Trophoblast cell (in vitro differentiated cells and primary cell): ENCODE measurements around the gene MXD3.
A peak's percentile ranks its signal among the peaks of the same experiment; 100 is the strongest.

Experiments
- DNase-seq, 2 donors: peaks; one replicate each; pipeline ENCODE4 v3.0.0-alpha.2; 2016
- H2AFZ ChIP-seq: 2 replicates; pipeline ENCODE4 v1.6.1; 2013; ENCODE audit warnings: low read length, moderate library complexity, mild to moderate bottlenecking; ENCODE audit not compliant: insufficient read depth, poor library complexity
- H2AK5ac ChIP-seq: 2 replicates; pipeline ENCODE4 v1.6.1; 2013; ENCODE audit warnings: mild to moderate bottlenecking, low read length
- H2BK120ac ChIP-seq: 2 replicates; pipeline ENCODE4 v1.6.1; 2013; ENCODE audit warnings: low read length, mild to moderate bottlenecking, moderate library complexity; ENCODE audit not compliant: insufficient read depth, poor library complexity
- H2BK12ac ChIP-seq: 2 replicates; pipeline ENCODE4 v1.6.1; 2013; ENCODE audit warnings: mild to moderate bottlenecking, low read length, moderate library complexity
- H2BK5ac ChIP-seq: 2 replicates; pipeline ENCODE4 v1.6.1; 2013; ENCODE audit warnings: low read length, low read depth, moderate library complexity, mild to moderate bottlenecking; ENCODE audit not compliant: poor library complexity
- H3K14ac ChIP-seq: 2 replicates; pipeline ENCODE4 v1.6.1; 2013; ENCODE audit warnings: mild to moderate bottlenecking, low read length
- H3K18ac ChIP-seq: 2 replicates; pipeline ENCODE4 v1.6.1; 2013; ENCODE audit warnings: mild to moderate bottlenecking, low read length
- H3K23ac ChIP-seq: 2 replicates; pipeline ENCODE4 v1.6.1; 2013; ENCODE audit warnings: low read length
- H3K27ac ChIP-seq: 2 replicates; pipeline ENCODE4 v1.5.1; 2013; ENCODE audit warnings: low read depth, mild to moderate bottlenecking, inconsistent platforms, low read length, moderate library complexity
- H3K27me3 ChIP-seq: 2 replicates; pipeline ENCODE4 v1.6.1; 2013; ENCODE audit warnings: inconsistent platforms, mild to moderate bottlenecking, low read length, moderate library complexity; ENCODE audit not compliant: insufficient read depth
- H3K36me3 ChIP-seq, 2 experiments: 1 replicate in 1 of 2; 2 replicates in 1 of 2; pipeline ENCODE4 v1.6.1; 2013; ENCODE audit warnings: low read length in 2 of 2, mild to moderate bottlenecking in 2 of 2, moderate library complexity in 1 of 2; ENCODE audit not compliant: insufficient read depth in 2 of 2, control insufficient read depth in 1 of 2
- H3K4ac ChIP-seq: 2 replicates; pipeline ENCODE4 v1.6.1; 2013; ENCODE audit warnings: low read depth, mild to moderate bottlenecking, low read length, moderate library complexity
- H3K4me1 ChIP-seq, 2 experiments: 1 replicate in 1 of 2; 2 replicates in 1 of 2; pipeline ENCODE4 v1.6.1; 2013; ENCODE audit warnings: low read length in 2 of 2, mild to moderate bottlenecking in 2 of 2, moderate library complexity in 1 of 2; ENCODE audit not compliant: insufficient read depth in 2 of 2, control insufficient read depth in 1 of 2
- H3K4me2 ChIP-seq: 2 replicates; pipeline ENCODE4 v1.6.1; 2013; ENCODE audit warnings: inconsistent platforms, mild to moderate bottlenecking, low read length, moderate library complexity
- H3K4me3 ChIP-seq: 2 replicates; pipeline ENCODE4 v1.5.1; 2013; ENCODE audit warnings: mild to moderate bottlenecking, low read depth, low read length, inconsistent platforms
- H3K79me1 ChIP-seq: one replicate; pipeline ENCODE4 v1.6.1; 2013; ENCODE audit warnings: low read length
- H3K79me2 ChIP-seq: 2 replicates; pipeline ENCODE4 v1.6.1; 2013; ENCODE audit warnings: low read length, mild to moderate bottlenecking; ENCODE audit not compliant: control insufficient read depth, insufficient read depth, poor library complexity
- H3K9ac ChIP-seq: 2 replicates; pipeline ENCODE4 v1.6.1; 2013; ENCODE audit warnings: mild to moderate bottlenecking, low read length
- H3K9me3 ChIP-seq: 2 replicates; pipeline ENCODE4 v1.6.1; 2013; ENCODE audit warnings: low read depth, mild to moderate bottlenecking, control low read depth, inconsistent platforms, low read length; ENCODE audit not compliant: insufficient read depth
- H4K12ac ChIP-seq: 2 replicates; pipeline ENCODE4 v1.6.1; 2013; ENCODE audit warnings: low read depth, mild to moderate bottlenecking, low read length, moderate library complexity
- H4K8ac ChIP-seq: 2 replicates; pipeline ENCODE4 v1.6.1; 2013; ENCODE audit warnings: low read depth, mild to moderate bottlenecking, low read length, moderate library complexity
- H4K91ac ChIP-seq: one replicate; pipeline ENCODE4 v1.6.1; 2013; ENCODE audit warnings: low read depth, mild to moderate bottlenecking, low read length, moderate library complexity
- WGBS: extraction: QIAGEN DNeasy Blood & Tissue Kit; methylation state at CpG from one replicate; pipeline ENCODE4 v1.1.7; 2013; ENCODE audit warnings: missing lambda C conversion rate; ENCODE audit not compliant: insufficient read length, insufficient coverage; ENCODE audit errors: extremely low coverage; 5-methylcytosine and 5-hydroxymethylcytosine counted together

Gene MXD3

GRCh38 chr5:177353093-177353492 lies 41.4 kb upstream of the MXD3 start:
- Histone ChIP-seq H3K4me3 (no peak overlapping the region), H3K23ac (no peak overlapping the region), H3K4me2 (no peak overlapping the region), H3K4me1 (peaks cover 12 to 16% of the 10 kb centered on the region in 2 experiments), H3K27me3 (no peaks in the 10 kb centered on the region), H3K27ac (no peak overlapping the region), H3K9me3 (no peaks in the 10 kb centered on the region), H3K79me1 (peaks cover 10% of the 10 kb centered on the region), H3K18ac (no peak overlapping the region), H2AFZ (no peak overlapping the region), H2AK5ac (no peak overlapping the region), H4K8ac (no peak overlapping the region), H2BK12ac (no peak overlapping the region), H3K9ac (no peak overlapping the region), H3K14ac (no peak overlapping the region), H3K79me2 (peaks cover 11% of the 10 kb centered on the region), H2BK5ac (no peak overlapping the region), H3K4ac (no peak overlapping the region), H2BK120ac (no peak overlapping the region), H4K91ac (no peak overlapping the region), H3K36me3 (peaks cover 0 to 3% of the 10 kb centered on the region in 2 experiments), H4K12ac (no peak overlapping the region)
- DNase-seq, result no peak
- WGBS, result no CpG with 5 or more reads among the region's 5 CpGs

- Histone ChIP-seq H3K79me2 (peaks cover 13% of the 10 kb centered on the region), H3K23ac (no peak within 1 kb of the TSS), H4K8ac (peak within 1 kb of the TSS; percentile 96), H3K14ac (peak within 1 kb of the TSS; percentile 88), H3K27me3 (no peaks in the 10 kb centered on the region), H2BK12ac (peak within 1 kb of the TSS; percentile 11), H3K36me3 (peaks cover 3 to 10% of the 10 kb centered on the region in 2 experiments), H3K79me1 (peaks cover 10% of the 10 kb centered on the region), H3K4me1 (peaks cover 12 to 16% of the 10 kb centered on the region in 2 experiments), H2AFZ (peak within 1 kb of the TSS; percentile 96), H3K27ac (peak within 1 kb of the TSS; percentile 95), H2BK120ac (peak within 1 kb of the TSS; percentile 90), H3K9ac (peak within 1 kb of the TSS; percentile 89), H3K9me3 (no peaks in the 10 kb centered on the region), H2BK5ac (peak within 1 kb of the TSS; percentile 97), H2AK5ac (peak within 1 kb of the TSS; percentile 57), H3K4me2 (peak within 1 kb of the TSS; percentile 82), H3K18ac (peak within 1 kb of the TSS; percentile 85), H3K4me3 (peak within 1 kb of the TSS; percentile 97), H4K12ac (peak within 1 kb of the TSS; percentile 97), H3K4ac (peak within 1 kb of the TSS; percentile 76), H4K91ac (peak within 1 kb of the TSS; percentile 91)
- DNase-seq, result peak; percentile 93 to 96
- no CpG with 5 or more reads among the region's 55 CpGs for WGBS
These were observed 40.0 kb upstream of the MXD3 start, which contains the start of gene LMAN2 for GRCh38 chr5:177351392-177352329. TSS of gene LMAN2 (minus strand) at chr5:177351668. CDS start at chr5:177351647, 21 bp downstream.

GRCh38 chr5:177350776-177351391 lies 39.2 kb upstream of the MXD3 start:
- Histone ChIP-seq H3K23ac (no peak overlapping the region), H3K27ac (peak overlapping the region; percentile 95), H3K79me1 (peaks cover 10% of the 10 kb centered on the region), H3K9me3 (no peaks in the 10 kb centered on the region), H3K4me2 (peak overlapping the region; percentile 82), H2AK5ac (peak overlapping the region; percentile 57), H2BK5ac (no peak overlapping the region), H4K91ac (peak overlapping the region; percentile 91), H3K36me3 (peaks cover 3 to 12% of the 10 kb centered on the region in 2 experiments), H3K27me3 (no peaks in the 10 kb centered on the region), H3K4ac (peak overlapping the region; percentile 76), H3K4me1 (peaks cover 12 to 16% of the 10 kb centered on the region in 2 experiments), H3K14ac (peak overlapping the region; percentile 73), H3K4me3 (peak overlapping the region; percentile 97), H4K12ac (peak overlapping the region; percentile 87), H2BK120ac (peak overlapping the region; percentile 28), H3K18ac (peak overlapping the region; percentile 42), H2BK12ac (no peak overlapping the region), H4K8ac (peak overlapping the region; percentile 96), H3K9ac (peak overlapping the region; percentile 89), H3K79me2 (peaks cover 13% of the 10 kb centered on the region), H2AFZ (peak overlapping the region; percentile 65)
- no CpG with 5 or more reads among the region's 19 CpGs for WGBS
- no peak for DNase-seq

GRCh38 chr5:177349762-177350161 lies 38.1 kb upstream of the MXD3 start:
- peaks cover 10% of the 10 kb centered on the region for H3K79me1 ChIP-seq
- H3K9me3 ChIP-seq, result peaks cover 1% of the 10 kb centered on the region
- peaks cover 13% of the 10 kb centered on the region for H3K79me2 ChIP-seq
- peak overlapping the region; percentile 82 for H3K4me2 ChIP-seq
- no peak overlapping the region for H2AK5ac ChIP-seq
- H4K12ac ChIP-seq, result no peak overlapping the region
- no peak overlapping the region for H3K27ac ChIP-seq
- no peak overlapping the region for H2BK12ac ChIP-seq
- H4K91ac ChIP-seq, result no peak overlapping the region
- no peak overlapping the region for H3K18ac ChIP-seq
- H3K23ac ChIP-seq, result no peak overlapping the region
- H3K14ac ChIP-seq, result no peak overlapping the region
- DNase-seq, result no peak
- H3K36me3 ChIP-seq, result peaks cover 5 to 12% of the 10 kb centered on the region in 2 experiments
- no peak overlapping the region for H3K4me3 ChIP-seq
- no peak overlapping the region for H4K8ac ChIP-seq
- H2BK120ac ChIP-seq, result no peak overlapping the region
- H3K27me3 ChIP-seq, result no peaks in the 10 kb centered on the region
- H3K4me1 ChIP-seq, result peaks cover 12 to 16% of the 10 kb centered on the region in 2 experiments
- WGBS, result no CpG with 5 or more reads among the region's 5 CpGs
- H3K4ac ChIP-seq, result peak overlapping the region; percentile 9
- H2AFZ ChIP-seq, result no peak overlapping the region
- no peak overlapping the region for H2BK5ac ChIP-seq
- H3K9ac ChIP-seq, result no peak overlapping the region
